NOMO-1 (cell line): ENCODE data around the gene PTGDS.
A peak's percentile ranks its signal among the peaks of the same experiment; 100 is the strongest.

Experiments used
- DNase-seq, 2 experiments: peaks; one replicate each; lab custom pipeline; 2025; ENCODE audit not compliant: unreplicated experiment in 2 of 2; lab: John Stamatoyannopoulos, UW

PTGDS gene

GRCh38 chr9:136977223-136977622 is at the start of gene PTGDS:
Gene PTGDS, plus strand, starts transcription at chr9:136977504. Its CDS starts 75 bp downstream, at chr9:136977579.
- DNase-seq, result no peak

GRCh38 chr9:136928591-136928990 is 48.7 kb upstream of the PTGDS start:
- DNase-seq, result peak; percentile 80 to 95

- no peak for DNase-seq
Measured at GRCh38 chr9:136930014-136930413, 47.3 kb upstream of the PTGDS start.

- DNase-seq, result no peak
Measured at GRCh38 chr9:136931611-136932130, 45.6 kb upstream of the PTGDS start.

GRCh38 chr9:136934277-136934676 is 43.0 kb upstream of the PTGDS start:
- no peak for DNase-seq

GRCh38 chr9:136935651-136936050 is 41.7 kb upstream of the PTGDS start:
- DNase-seq, result peak; percentile 86 to 99

- no peak for DNase-seq
Measured at GRCh38 chr9:136936645-136937170, 40.6 kb upstream of the PTGDS start.

GRCh38 chr9:136937186-136938001 is 39.9 kb upstream of the PTGDS start:
- no peak for DNase-seq

GRCh38 chr9:136939431-136939995 is 37.8 kb upstream of the PTGDS start:
- no peak for DNase-seq

GRCh38 chr9:136939996-136940525 is 37.2 kb upstream of the PTGDS start:
- no peak for DNase-seq

GRCh38 chr9:136940526-136941230 is 36.6 kb upstream of the PTGDS start:
- DNase-seq, result no peak

GRCh38 chr9:136941231-136942111 is 35.8 kb upstream of the PTGDS start:
- no peak for DNase-seq

GRCh38 chr9:136942112-136942880 is 35.0 kb upstream of the PTGDS start:
- DNase-seq, result no peak

- DNase-seq, result no peak
Measured at GRCh38 chr9:136942881-136943230, 34.4 kb upstream of the PTGDS start.

GRCh38 chr9:136943291-136944211 is 33.8 kb upstream of the PTGDS start:
- DNase-seq, result no peak

GRCh38 chr9:136944212-136944518 is 33.1 kb upstream of the PTGDS start:
- peak; percentile 72 to 78 for DNase-seq

GRCh38 chr9:136944519-136945332 is 32.6 kb upstream of the PTGDS start, which contains the start of the genes C8G and FBXW5:
Gene C8G, plus strand, starts transcription at chr9:136945243. Its CDS starts 78 bp downstream, at chr9:136945321.
Gene FBXW5, minus strand, starts transcription at chr9:136944738. Its CDS starts 655 bp downstream, at chr9:136944083.
- DNase-seq, result peak; percentile 98 to 99
